Loucy (cell line): ENCODE data around the gene APBB3.

Experiments used
- EZH2phosphoT487 ChIP-seq: fragments of 200-600 bp; IDR thresholded peaks from 2 replicates; pipeline ENCODE4 v1.6.1; 2018; ENCODE audit warnings: antibody characterized with exemption, mild to moderate bottlenecking, moderate library complexity, borderline replicate concordance
- TF ChIP-seq, protein P1 (sequence below): fragments of 200-600 bp; sonication (generic); conservative IDR thresholded peaks from 2 replicates; pipeline ENCODE4 v1.5.1; 2014; ENCODE audit warnings: mild to moderate bottlenecking, antibody characterized with exemption, low read length

DNA sequence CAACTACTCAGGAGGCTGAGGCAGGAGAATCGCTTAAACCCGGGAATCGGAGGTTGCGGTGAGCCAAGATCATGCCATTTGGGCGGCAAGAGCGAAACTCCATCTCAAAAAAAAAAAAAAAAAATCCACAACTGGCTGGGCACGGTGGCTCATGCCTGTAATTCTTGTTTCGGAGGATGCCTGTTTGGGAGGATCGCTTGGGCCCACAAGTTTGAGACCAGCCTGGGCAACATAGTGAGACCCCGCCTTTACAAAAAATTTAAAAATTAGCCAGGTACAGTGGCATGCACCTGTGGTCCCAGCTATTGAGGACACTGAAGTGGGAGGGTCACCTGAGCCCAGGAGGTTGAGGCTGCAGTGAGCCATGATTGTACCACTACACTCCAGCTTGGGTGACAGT lies 18.8 kb downstream of the APBB3 start:
- TF ChIP-seq, protein P1, sequence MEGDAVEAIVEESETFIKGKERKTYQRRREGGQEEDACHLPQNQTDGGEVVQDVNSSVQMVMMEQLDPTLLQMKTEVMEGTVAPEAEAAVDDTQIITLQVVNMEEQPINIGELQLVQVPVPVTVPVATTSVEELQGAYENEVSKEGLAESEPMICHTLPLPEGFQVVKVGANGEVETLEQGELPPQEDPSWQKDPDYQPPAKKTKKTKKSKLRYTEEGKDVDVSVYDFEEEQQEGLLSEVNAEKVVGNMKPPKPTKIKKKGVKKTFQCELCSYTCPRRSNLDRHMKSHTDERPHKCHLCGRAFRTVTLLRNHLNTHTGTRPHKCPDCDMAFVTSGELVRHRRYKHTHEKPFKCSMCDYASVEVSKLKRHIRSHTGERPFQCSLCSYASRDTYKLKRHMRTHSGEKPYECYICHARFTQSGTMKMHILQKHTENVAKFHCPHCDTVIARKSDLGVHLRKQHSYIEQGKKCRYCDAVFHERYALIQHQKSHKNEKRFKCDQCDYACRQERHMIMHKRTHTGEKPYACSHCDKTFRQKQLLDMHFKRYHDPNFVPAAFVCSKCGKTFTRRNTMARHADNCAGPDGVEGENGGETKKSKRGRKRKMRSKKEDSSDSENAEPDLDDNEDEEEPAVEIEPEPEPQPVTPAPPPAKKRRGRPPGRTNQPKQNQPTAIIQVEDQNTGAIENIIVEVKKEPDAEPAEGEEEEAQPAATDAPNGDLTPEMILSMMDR, result no peak
- no peak for TF ChIP-seq EZH2phosphoT487
